ENCODE results near the gene PALLD.
A peak's percentile ranks its signal among the peaks of the same experiment; 100 is the strongest.

PALLD gene

GRCh38 chr4:168892475-168892874 lies 395.6 kb downstream of the PALLD start:
- no peak for TF ChIP-seq CTCF (conservative IDR thresholded peaks at IDR 0.05; ENCODE audit: low read depth, low read length)
- no peak overlapping the region for H3K4me3 ChIP-seq (ENCODE audit: low read length)
- DNase-seq (ENCODE audit: low read depth): no peak

GRCh38 chr4:168893205-168893604 lies 396.4 kb downstream of the PALLD start:
- no peak for TF ChIP-seq CTCF (conservative IDR thresholded peaks at IDR 0.05; ENCODE audit: low read depth, low read length)
- no peak for DNase-seq (ENCODE audit: low read depth)

GRCh38 chr4:168893807-168894206 lies 397.0 kb downstream of the PALLD start:
- TF ChIP-seq CTCF (conservative IDR thresholded peaks at IDR 0.05; ENCODE audit: low read depth, low read length): no peak
- DNase-seq (ENCODE audit: low read depth): peak; percentile 53
- H3K4me3 ChIP-seq (ENCODE audit: low read length): no peak overlapping the region

More at GRCh38 chr4:168893205-168893604, 396.4 kb downstream of the PALLD start:
- H3K4me3 ChIP-seq (ENCODE audit: low read length): no peak overlapping the region

- no peak for TF ChIP-seq CTCF (conservative IDR thresholded peaks at IDR 0.05; ENCODE audit: low read depth, low read length)
- DNase-seq (ENCODE audit: low read depth): no peak
- no peak overlapping the region for H3K4me3 ChIP-seq (ENCODE audit: low read length)
These were observed 403.2 kb downstream of the PALLD start for GRCh38 chr4:168900080-168900479.

GRCh38 chr4:168907119-168907698 lies 410.4 kb downstream of the PALLD start:
- DNase-seq (ENCODE audit: low read depth): no peak
- no peak for TF ChIP-seq CTCF (conservative IDR thresholded peaks at IDR 0.05; ENCODE audit: low read depth, low read length)
- H3K4me3 ChIP-seq (ENCODE audit: low read length): no peak overlapping the region

GRCh38 chr4:168908093-168908492 lies 411.2 kb downstream of the PALLD start:
- H3K4me3 ChIP-seq (ENCODE audit: low read length): no peak overlapping the region
- TF ChIP-seq CTCF (conservative IDR thresholded peaks at IDR 0.05; ENCODE audit: low read depth, low read length): no peak
- no peak for DNase-seq (ENCODE audit: low read depth)

GRCh38 chr4:168908851-168909273 lies 412.0 kb downstream of the PALLD start:
- no peak for TF ChIP-seq CTCF (conservative IDR thresholded peaks at IDR 0.05; ENCODE audit: low read depth, low read length)
- DNase-seq (ENCODE audit: low read depth): no peak
- no peak overlapping the region for H3K4me3 ChIP-seq (ENCODE audit: low read length)

All from retinal pigment epithelial cell (primary cell).